ENCODE measurements around the gene GAB2. TPM values are rescaled to one million over a fixed set of nuclear protein-coding genes. Genes with fewer than 3 reads are reported as not detected.

The GAB2 gene
- total and polyA plus RNA-seq, 10 of the 15 experiments (the other 5 are each of a cell fraction or from before 2014, with no cell fraction given): 0.69 to 12.6 (median 3.8) TPM

- in situ Hi-C loops (cut with MboI): no loop called here
- Histone ChIP-seq H3K9ac (ENCODE audit: control insufficient read depth, insufficient read depth, low read length) (no peak overlapping the region), H3K36me3 (ENCODE audit: control insufficient read depth in 2 of 2, insufficient read depth in 2 of 2, low read length in 1 of 2) (no peaks in the 10 kb centered on the region), H2AFZ (ENCODE audit: control insufficient read depth, low read depth, low read length) (no peak overlapping the region), H3K4me3 (no peak overlapping the region), H3K9me3 (replicated peaks; ENCODE audit: control insufficient read depth, insufficient read depth, low read length) (peaks cover 4% of the 10 kb centered on the region; the same call in 1 of the 3 replicates), H3K79me2 (ENCODE audit: control insufficient read depth, insufficient read depth, low read length) (no peaks in the 10 kb centered on the region), H3K4me1 (ENCODE audit: control insufficient read depth, insufficient read depth, low read length) (no peaks in the 10 kb centered on the region), H3K4me2 (ENCODE audit: control insufficient read depth, insufficient read depth) (no peak overlapping the region), H4K20me1 (ENCODE audit: control insufficient read depth, insufficient read depth) (no peaks in the 10 kb centered on the region), H3K27me3 (replicated peaks in 1 of 2; ENCODE audit: control insufficient read depth in 2 of 2, insufficient read depth in 2 of 2, low read length in 1 of 2) (no peaks in the 10 kb centered on the region), H3K27ac (ENCODE audit: control insufficient read depth, insufficient read depth) (no peak overlapping the region)
- intact Hi-C loops (cut with micrococcal nuclease; ENCODE audit: unreplicated experiment): no loop called here
- 43% methylated on average over 2 of the region's 2 CpGs for WGBS (ENCODE audit: insufficient coverage, insufficient replicate concordance, low lambda C conversion rate, missing lambda C conversion rate)
- ChIA-PET POLR2A (no interaction called here), SMC1A (ENCODE audit: uncharacterized antibody, unreplicated experiment) (interaction anchor here (1.1 kb wide), 1 partner anchor 174 kb away, joined by 4 read pairs; no protein-coding TSS in a partner anchor), CTCF (no interaction called here), RAD21 (ENCODE audit: unreplicated experiment) (no interaction called here)
- ATAC-seq (no peak), DNase-seq (ENCODE audit: low read depth, low spot score) (no peak), FAIRE-seq (no peak)
- BruUV-seq (replicated peaks): no TSS peak
- no peak for TF ChIP-seq RUNX3 (IDR thresholded peaks at IDR 0.05; ENCODE audit: low read length)
- no peak for TF ChIP-seq CREB1 (IDR thresholded peaks at IDR 0.05; ENCODE audit: low read depth)
- TF ChIP-seq FOXM1 (IDR thresholded peaks at IDR 0.05; ENCODE audit: low read depth, low read length): no peak
- no peak for TF ChIP-seq FOXK2 (IDR thresholded peaks at IDR 0.05)
- TF ChIP-seq SUZ12 (IDR thresholded peaks at IDR 0.05; ENCODE audit: unreplicated experiment): no peak
- no peak for TF ChIP-seq RELA (IDR thresholded peaks at IDR 0.05; ENCODE audit: borderline replicate concordance, partially characterized antibody)
- TF ChIP-seq CEBPZ (IDR thresholded peaks at IDR 0.05; ENCODE audit: low read depth, low read length): no peak
- TF ChIP-seq ZNF592 (IDR thresholded peaks at IDR 0.05): no peak
- no peak for TF ChIP-seq ZNF217 (IDR thresholded peaks at IDR 0.05)
- TF ChIP-seq ZBTB4 (CRISPR knock-in tag; IDR thresholded peaks at IDR 0.05): no peak
Observed at GRCh38 chr11:78270971-78271370, 146.6 kb downstream of the GAB2 start.
